ENCODE data around the gene MCOLN1.

DNA sequence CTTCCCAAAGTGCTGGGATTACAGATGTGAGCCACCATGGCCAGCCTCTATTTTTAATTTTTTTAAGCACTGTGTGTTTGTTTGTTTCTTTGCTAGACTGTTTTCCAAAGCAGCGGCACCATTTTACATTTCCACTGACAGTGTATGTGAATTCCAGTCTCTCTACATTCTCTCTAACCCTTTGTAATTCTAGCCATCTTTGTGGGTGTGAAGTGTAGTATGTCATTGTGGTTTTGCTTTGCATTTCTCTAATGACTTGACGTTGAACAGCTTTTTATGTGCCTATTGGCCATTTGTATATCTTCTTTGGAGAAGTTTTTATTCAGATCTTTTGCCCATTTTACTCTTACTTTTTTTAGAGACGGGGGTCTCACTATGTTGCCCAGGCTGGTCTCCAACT, 24.7 kb downstream of the MCOLN1 start:
- TF ChIP-seq REST (IDR thresholded peaks at IDR 0.05; ENCODE audit: unreplicated experiment): no peak
- TF ChIP-seq, protein P1, sequence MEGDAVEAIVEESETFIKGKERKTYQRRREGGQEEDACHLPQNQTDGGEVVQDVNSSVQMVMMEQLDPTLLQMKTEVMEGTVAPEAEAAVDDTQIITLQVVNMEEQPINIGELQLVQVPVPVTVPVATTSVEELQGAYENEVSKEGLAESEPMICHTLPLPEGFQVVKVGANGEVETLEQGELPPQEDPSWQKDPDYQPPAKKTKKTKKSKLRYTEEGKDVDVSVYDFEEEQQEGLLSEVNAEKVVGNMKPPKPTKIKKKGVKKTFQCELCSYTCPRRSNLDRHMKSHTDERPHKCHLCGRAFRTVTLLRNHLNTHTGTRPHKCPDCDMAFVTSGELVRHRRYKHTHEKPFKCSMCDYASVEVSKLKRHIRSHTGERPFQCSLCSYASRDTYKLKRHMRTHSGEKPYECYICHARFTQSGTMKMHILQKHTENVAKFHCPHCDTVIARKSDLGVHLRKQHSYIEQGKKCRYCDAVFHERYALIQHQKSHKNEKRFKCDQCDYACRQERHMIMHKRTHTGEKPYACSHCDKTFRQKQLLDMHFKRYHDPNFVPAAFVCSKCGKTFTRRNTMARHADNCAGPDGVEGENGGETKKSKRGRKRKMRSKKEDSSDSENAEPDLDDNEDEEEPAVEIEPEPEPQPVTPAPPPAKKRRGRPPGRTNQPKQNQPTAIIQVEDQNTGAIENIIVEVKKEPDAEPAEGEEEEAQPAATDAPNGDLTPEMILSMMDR (conservative IDR thresholded peaks at IDR 0.05; ENCODE audit: low read depth in 2 of 2): no peak
- no peak for TF ChIP-seq EZH2 (IDR thresholded peaks at IDR 0.05; ENCODE audit: low read depth, unreplicated experiment)
- TF ChIP-seq EZH2phosphoT487 (IDR thresholded peaks at IDR 0.05; ENCODE audit: unreplicated experiment): no peak
- no peak for TF ChIP-seq ZNF331 (CRISPR knock-in tag; IDR thresholded peaks at IDR 0.05; ENCODE audit: low read depth)
- no peak for TF ChIP-seq JUNB (IDR thresholded peaks at IDR 0.05; ENCODE audit: unreplicated experiment)
- TF ChIP-seq POLR2AphosphoS5 (IDR thresholded peaks at IDR 0.05; ENCODE audit: low read depth): no peak
- TF ChIP-seq, protein P2, sequence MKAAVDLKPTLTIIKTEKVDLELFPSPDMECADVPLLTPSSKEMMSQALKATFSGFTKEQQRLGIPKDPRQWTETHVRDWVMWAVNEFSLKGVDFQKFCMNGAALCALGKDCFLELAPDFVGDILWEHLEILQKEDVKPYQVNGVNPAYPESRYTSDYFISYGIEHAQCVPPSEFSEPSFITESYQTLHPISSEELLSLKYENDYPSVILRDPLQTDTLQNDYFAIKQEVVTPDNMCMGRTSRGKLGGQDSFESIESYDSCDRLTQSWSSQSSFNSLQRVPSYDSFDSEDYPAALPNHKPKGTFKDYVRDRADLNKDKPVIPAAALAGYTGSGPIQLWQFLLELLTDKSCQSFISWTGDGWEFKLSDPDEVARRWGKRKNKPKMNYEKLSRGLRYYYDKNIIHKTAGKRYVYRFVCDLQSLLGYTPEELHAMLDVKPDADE (IDR thresholded peaks at IDR 0.05): no peak
- TF ChIP-seq STAT1 (IDR thresholded peaks at IDR 0.05; ENCODE audit: unreplicated experiment): no peak

All from GM23338 (cell line).